Measurements from ENCODE around the gene DNASE1. TPM values are rescaled to one million over a fixed set of nuclear protein-coding genes. Genes with fewer than 3 reads are reported as not detected.

Gene DNASE1
- total RNA-seq, 1 donor from 2014 or later = 48.7 TPM

GRCh38 chr16:3698941-3699340 lies 44.5 kb downstream of the DNASE1 start:
- Mint-ChIP-seq H3K27me3 (ENCODE audit: low read depth) (no peaks in the 10 kb centered on the region), H3K4me1 (no peaks in the 10 kb centered on the region), H3K27ac (no peak overlapping the region), H3K36me3 (peaks cover 8% of the 10 kb centered on the region), H3K9me3 (no peaks in the 10 kb centered on the region), H3K4me3 (no peak overlapping the region)
- DNase-seq (ENCODE audit: low spot score in 2 of 2, unreplicated experiment in 2 of 2) = no peak
- TF ChIP-seq CTCF (IDR thresholded peaks at IDR 0.05; ENCODE audit: unreplicated experiment) = no peak

GRCh38 chr16:3701531-3701930 lies 47.0 kb downstream of the DNASE1 start:
- no peaks in the 10 kb centered on the region for H3K4me1 Mint-ChIP-seq
- DNase-seq (ENCODE audit: low spot score in 2 of 2, unreplicated experiment in 2 of 2) = no peak
- peaks cover 10% of the 10 kb centered on the region for H3K36me3 Mint-ChIP-seq
- H3K4me3 Mint-ChIP-seq = no peak overlapping the region
- H3K27me3 Mint-ChIP-seq (ENCODE audit: low read depth) = no peaks in the 10 kb centered on the region
- no peaks in the 10 kb centered on the region for H3K9me3 Mint-ChIP-seq
- no peak for TF ChIP-seq CTCF (IDR thresholded peaks at IDR 0.05; ENCODE audit: unreplicated experiment)
- H3K27ac Mint-ChIP-seq = no peak overlapping the region

- peaks cover 10% of the 10 kb centered on the region for H3K36me3 Mint-ChIP-seq
- no peak overlapping the region for H3K27ac Mint-ChIP-seq
- H3K9me3 Mint-ChIP-seq = no peaks in the 10 kb centered on the region
- no peaks in the 10 kb centered on the region for H3K4me1 Mint-ChIP-seq
- no peaks in the 10 kb centered on the region for H3K27me3 Mint-ChIP-seq (ENCODE audit: low read depth)
- no peak overlapping the region for H3K4me3 Mint-ChIP-seq
- no peak for DNase-seq (ENCODE audit: low spot score in 2 of 2, unreplicated experiment in 2 of 2)
- no peak for TF ChIP-seq CTCF (IDR thresholded peaks at IDR 0.05; ENCODE audit: unreplicated experiment)
Measured at GRCh38 chr16:3702082-3702481, 47.6 kb downstream of the DNASE1 start.

- H3K36me3 Mint-ChIP-seq = peaks cover 9% of the 10 kb centered on the region
- no peak overlapping the region for H3K4me3 Mint-ChIP-seq
- no peaks in the 10 kb centered on the region for H3K4me1 Mint-ChIP-seq
- H3K27me3 Mint-ChIP-seq (ENCODE audit: low read depth) = no peaks in the 10 kb centered on the region
- no peak for DNase-seq (ENCODE audit: low spot score in 2 of 2, unreplicated experiment in 2 of 2)
- H3K27ac Mint-ChIP-seq = no peak overlapping the region
- no peaks in the 10 kb centered on the region for H3K9me3 Mint-ChIP-seq
- no peak for TF ChIP-seq CTCF (IDR thresholded peaks at IDR 0.05; ENCODE audit: unreplicated experiment)
Measured at GRCh38 chr16:3706253-3707012, 51.9 kb downstream of the DNASE1 start.

Other genes starting within 250 kb of the DNASE1 start
- 3.5 to 3.9 TPM (median 3.6 TPM) in 3 replicates for gene ZNF597, start 211.2 kb upstream of the DNASE1 start, total RNA-seq
- gene NAA60, start 211.0 kb upstream of the DNASE1 start, total RNA-seq = 49.7 to 52.2 TPM (median 50.6 TPM) in 3 replicates
- gene C16orf90, start 159.2 kb upstream of the DNASE1 start, total RNA-seq = not detected in 3 replicates
- 30.1 to 36.4 TPM (median 36.0 TPM) in 3 replicates for gene CLUAP1, start 153.7 kb upstream of the DNASE1 start, total RNA-seq
- gene NLRC3, start 77.3 kb upstream of the DNASE1 start, total RNA-seq = 0.04 to 0.13 TPM in 2 of 3 replicates, not detected in the other
- 11.0 to 12.0 TPM (median 11.1 TPM) in 3 replicates for gene SLX4, start 43.1 kb upstream of the DNASE1 start, total RNA-seq
- 141 to 149 TPM (median 142 TPM) in 3 replicates for gene TRAP1, start 62.8 kb downstream of the DNASE1 start, total RNA-seq
- gene CREBBP, start 226.0 kb downstream of the DNASE1 start, total RNA-seq = 141 to 151 TPM (median 148 TPM) in 3 replicates

Data from mesothelial cell of epicardium (in vitro differentiated cells).